ENCODE results near the gene DSCAML1.

GRCh38 chr11:117731722-117732290, 65.2 kb downstream of the DSCAML1 start:
- TF ChIP-seq TCF4 (CRISPR knock-in tag; IDR thresholded peaks at IDR 0.05; ENCODE audit: borderline replicate concordance) (no peak), ZNF70 (CRISPR knock-in tag; IDR thresholded peaks at IDR 0.05) (no peak), ZFP30 (CRISPR knock-in tag; IDR thresholded peaks at IDR 0.05) (no peak), ISL1 (CRISPR knock-in tag; IDR thresholded peaks at IDR 0.05) (no peak), ZFP3 (CRISPR knock-in tag; IDR thresholded peaks at IDR 0.05) (no peak), GLIS3 (CRISPR knock-in tag; IDR thresholded peaks at IDR 0.05) (no peak), RARB (CRISPR knock-in tag; IDR thresholded peaks at IDR 0.05) (no peak), CSDC2 (CRISPR knock-in tag; IDR thresholded peaks at IDR 0.05) (no peak)

Measured in SK-N-SH treated with all-trans-retinoic acid at 6 μM for 48 hours (cell line).